Measurements from ENCODE around the gene CCL24. TPM values are rescaled to one million over a fixed set of nuclear protein-coding genes. Genes with fewer than 3 reads are reported as not detected.

The CCL24 gene, protein sequence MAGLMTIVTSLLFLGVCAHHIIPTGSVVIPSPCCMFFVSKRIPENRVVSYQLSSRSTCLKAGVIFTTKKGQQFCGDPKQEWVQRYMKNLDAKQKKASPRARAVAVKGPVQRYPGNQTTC
- total RNA-seq, result 1.7 TPM

DNA sequence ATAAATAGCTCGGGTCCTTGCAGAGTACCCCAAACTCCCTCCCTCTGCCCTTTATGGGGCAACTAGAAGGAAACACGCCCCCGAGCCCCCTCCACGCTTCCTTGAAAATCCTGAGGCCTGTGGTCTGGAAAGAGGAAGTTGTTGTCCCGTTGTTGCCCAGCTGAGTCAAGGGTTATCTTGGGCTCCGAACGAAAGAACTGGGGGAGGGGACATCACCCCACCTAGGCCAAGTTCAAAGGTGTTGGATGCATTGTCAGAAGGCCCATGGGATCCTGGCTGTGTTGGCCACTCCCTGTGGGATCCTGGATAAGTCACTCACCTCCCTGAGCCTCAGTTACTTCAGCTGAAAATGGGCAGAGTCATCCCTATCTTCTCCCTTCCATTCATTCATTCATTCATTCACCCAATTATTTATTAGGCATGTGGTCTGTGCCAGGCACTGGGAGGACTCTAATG lies at the start of gene CCL24:
TSS of gene CCL24 (minus strand) at position 26 of the 456 bp plus-strand sequence. CDS start 91 bp downstream, outside the sequence.

DNA sequence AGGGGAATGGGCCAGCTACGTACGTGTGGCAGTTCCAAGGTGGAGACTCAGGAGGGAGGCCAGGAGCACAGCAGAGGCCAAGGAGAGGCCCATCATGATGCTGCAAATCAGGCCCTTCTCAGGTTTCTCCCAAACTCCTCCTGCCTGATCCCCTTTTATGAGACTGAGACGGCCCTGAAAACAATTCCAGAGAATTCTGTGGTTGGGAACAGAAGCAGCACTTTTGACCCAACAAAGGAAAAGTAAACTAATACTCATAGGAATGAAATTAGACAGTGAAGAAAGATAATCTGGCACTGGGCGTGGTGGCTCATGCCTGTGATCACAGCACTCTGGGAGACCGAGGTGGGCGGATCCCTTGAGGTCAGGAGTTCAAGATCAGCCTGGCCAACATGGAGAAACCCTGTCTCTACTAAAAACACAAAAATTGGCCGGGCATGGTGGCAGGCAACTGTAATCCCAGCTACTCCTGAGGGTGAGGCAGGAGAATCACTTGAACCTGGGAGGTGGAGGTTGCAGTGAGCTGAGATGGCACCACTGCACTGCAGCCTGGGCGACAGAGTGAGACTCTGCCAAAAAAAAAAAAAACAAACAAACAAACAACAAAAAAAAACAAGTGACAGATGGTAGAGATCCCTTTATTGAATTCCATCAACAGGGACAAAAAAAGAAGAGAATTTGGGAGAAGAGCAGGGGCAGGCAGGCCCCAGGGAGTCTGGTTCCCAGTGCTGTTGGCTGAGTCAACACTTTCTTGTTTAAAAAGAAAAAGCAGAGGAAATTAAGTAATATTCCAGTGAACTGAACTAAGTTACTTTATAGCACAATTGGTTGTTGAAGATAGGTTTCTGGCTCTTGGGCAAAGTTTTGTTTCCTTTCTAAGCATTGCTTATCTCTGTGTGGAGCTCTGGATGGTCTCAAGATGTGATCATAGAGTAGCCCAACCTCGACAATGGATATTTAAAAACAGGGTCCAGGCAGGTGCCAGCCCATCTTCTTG lies 41.2 kb downstream of the CCL24 start, which contains the start of gene CCL26:
TSS of gene CCL26 (minus strand) at position 131 of the 997 bp plus-strand sequence. CDS start at position 96, 35 bp downstream.

Other genes starting within 250 kb of the CCL24 start
- gene HIP1, start 74.9 kb downstream of the CCL24 start, total RNA-seq, result 26.1 TPM
- not detected for gene CCL26, start 41.6 kb downstream of the CCL24 start, total RNA-seq
- gene RHBDD2, start 65.2 kb upstream of the CCL24 start, total RNA-seq, result 31.4 TPM
- gene POR, start 101.3 kb upstream of the CCL24 start, total RNA-seq, result 59.2 TPM
- gene TMEM120A, start 180.8 kb upstream of the CCL24 start, total RNA-seq, result 20.8 TPM
- 24.9 TPM for gene STYXL1, start 234.2 kb upstream of the CCL24 start, total RNA-seq
- 90.4 TPM for gene MDH2, start 234.3 kb upstream of the CCL24 start, total RNA-seq